ENCODE results near the gene COPS7A. TPM values are rescaled to one million over a fixed set of nuclear protein-coding genes. Genes with fewer than 3 reads are reported as not detected.
A peak's percentile ranks its signal among the peaks of the same experiment; 100 is the strongest.
"Not testable (repeated sequence)": the region's sequence is repeated elsewhere in the genome, so short reads cannot be mapped to it uniquely, and the experiment has no call there.

Gene COPS7A
- total RNA-seq, 2 donors from 2014 or later: 69.9 to 78.2 TPM

DNA sequence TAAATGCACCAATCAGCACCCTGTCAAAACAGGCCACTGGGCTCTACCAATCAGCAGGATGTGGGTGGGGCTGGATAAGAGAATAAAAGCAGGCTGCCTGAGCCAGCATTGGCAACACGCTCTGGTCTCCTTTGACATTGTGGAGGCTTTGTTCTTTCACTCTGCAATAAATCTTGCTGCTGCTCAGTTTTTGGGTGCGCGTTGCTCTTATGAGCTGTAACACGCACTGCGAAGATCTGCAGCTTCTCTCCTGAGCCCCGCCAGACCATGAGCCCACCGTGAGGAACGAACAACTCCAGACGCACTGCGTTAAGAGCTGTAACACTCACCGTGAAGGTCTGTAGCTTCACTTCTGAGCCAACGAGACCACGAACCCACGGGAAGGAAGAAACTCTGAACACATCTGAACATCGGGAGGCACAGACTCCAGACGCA lies 14.9 kb upstream of the COPS7A start:
- DNase-seq (ENCODE audit: low spot score): no peak
- TF ChIP-seq, protein P1, sequence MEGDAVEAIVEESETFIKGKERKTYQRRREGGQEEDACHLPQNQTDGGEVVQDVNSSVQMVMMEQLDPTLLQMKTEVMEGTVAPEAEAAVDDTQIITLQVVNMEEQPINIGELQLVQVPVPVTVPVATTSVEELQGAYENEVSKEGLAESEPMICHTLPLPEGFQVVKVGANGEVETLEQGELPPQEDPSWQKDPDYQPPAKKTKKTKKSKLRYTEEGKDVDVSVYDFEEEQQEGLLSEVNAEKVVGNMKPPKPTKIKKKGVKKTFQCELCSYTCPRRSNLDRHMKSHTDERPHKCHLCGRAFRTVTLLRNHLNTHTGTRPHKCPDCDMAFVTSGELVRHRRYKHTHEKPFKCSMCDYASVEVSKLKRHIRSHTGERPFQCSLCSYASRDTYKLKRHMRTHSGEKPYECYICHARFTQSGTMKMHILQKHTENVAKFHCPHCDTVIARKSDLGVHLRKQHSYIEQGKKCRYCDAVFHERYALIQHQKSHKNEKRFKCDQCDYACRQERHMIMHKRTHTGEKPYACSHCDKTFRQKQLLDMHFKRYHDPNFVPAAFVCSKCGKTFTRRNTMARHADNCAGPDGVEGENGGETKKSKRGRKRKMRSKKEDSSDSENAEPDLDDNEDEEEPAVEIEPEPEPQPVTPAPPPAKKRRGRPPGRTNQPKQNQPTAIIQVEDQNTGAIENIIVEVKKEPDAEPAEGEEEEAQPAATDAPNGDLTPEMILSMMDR (IDR thresholded peaks at IDR 0.05): no peak
- H3K27me3 ChIP-seq (replicated peaks; ENCODE audit: insufficient read depth): no peaks in the 10 kb centered on the region
- H3K36me3 ChIP-seq: no peaks in the 10 kb centered on the region
- no peak overlapping the region for H3K27ac ChIP-seq
- no peak overlapping the region for H3K4me3 ChIP-seq
- H3K4me1 ChIP-seq (ENCODE audit: control insufficient read depth in 1 of 2, low read depth in 2 of 2): no peaks in the 10 kb centered on the region
- H3K9me3 ChIP-seq: no peaks in the 10 kb centered on the region
- ATAC-seq (ENCODE audit: insufficient number of reproducible peaks, low FRiP score, low read depth): no peak

DNA sequence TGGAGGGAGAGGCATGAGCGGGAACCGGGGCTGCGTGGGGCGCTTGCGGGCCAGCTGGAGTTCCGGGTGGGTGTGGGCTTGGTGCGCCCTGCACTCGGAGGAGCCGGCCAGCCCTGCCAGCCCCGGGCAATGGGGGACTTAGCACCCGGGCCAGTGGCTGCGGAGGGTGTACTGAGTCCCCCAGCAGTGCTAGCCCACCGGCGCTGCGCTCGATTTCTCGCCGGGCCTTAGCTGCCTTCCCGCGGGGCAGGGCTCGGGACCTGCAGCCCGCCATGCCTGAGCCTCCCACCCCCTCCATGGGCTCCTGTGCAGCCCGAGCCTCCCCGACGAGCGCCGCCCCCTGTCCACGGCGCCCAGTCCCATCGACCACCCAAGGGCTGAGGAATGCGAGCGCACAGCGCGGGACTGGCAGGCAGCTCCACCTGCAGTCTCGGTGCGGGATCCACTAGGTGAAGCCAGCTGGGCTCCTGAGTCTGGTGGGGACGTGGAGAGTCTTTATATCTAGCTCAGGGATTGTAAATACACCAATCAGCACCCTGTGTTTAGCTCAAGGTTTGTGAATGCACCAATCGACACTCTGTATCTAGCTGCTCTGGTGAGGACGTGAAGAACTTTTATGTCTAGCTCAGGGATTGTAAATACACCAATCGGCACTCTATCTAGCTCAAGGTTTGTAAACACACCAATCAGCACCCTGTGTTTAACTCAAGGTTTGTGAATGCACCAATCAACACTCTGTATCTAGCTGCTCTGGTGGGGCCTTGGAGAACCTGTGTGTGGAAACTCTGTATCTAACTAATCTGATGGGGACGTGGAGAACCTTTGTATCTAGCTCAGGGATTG lies 7.6 kb upstream of the COPS7A start:
- H3K4me3 ChIP-seq; H3K27me3 ChIP-seq (replicated peaks; ENCODE audit: insufficient read depth); ATAC-seq (ENCODE audit: insufficient number of reproducible peaks, low FRiP score, low read depth): not testable (repeated sequence)

DNA sequence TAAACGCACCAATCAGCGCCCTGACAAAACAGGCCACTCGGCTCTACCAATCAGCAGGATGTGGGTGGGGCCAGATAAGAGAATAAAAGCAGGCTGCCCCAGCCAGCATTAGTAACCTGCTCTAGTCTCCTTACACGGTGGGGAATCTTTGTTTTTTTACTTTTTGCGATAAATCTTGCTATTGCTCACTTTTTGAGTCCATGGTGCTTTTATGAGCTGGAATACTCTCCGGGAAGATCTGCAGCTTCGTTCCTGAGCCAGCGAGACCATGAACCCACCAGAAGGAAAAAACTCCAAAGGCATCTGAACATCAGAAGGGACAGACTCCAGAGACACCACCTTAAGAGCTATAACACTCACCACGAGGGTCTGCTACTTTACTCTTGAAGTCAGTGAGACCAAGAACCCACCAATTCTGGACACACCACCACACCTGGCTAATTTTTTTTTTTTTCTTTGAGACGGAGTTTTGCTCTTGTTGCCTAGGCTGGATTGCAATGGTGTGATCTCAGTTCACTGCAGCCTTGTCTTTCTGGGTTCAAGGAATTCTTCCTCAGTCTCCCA lies 6.9 kb upstream of the COPS7A start:
- ATAC-seq (ENCODE audit: insufficient number of reproducible peaks, low FRiP score, low read depth) (no peak), DNase-seq (ENCODE audit: low spot score) (no peak)
- H3K36me3 ChIP-seq: no peaks in the 10 kb centered on the region
- TF ChIP-seq, protein P1 (IDR thresholded peaks at IDR 0.05): no peak
- H3K27me3 ChIP-seq (replicated peaks; ENCODE audit: insufficient read depth): no peaks in the 10 kb centered on the region
- H3K4me1 ChIP-seq (ENCODE audit: control insufficient read depth in 1 of 2, low read depth in 2 of 2): no peaks in the 10 kb centered on the region
- no peak overlapping the region for H3K27ac ChIP-seq
- H3K9me3 ChIP-seq: no peaks in the 10 kb centered on the region
- no peak overlapping the region for H3K4me3 ChIP-seq

More for the DNA sequence above, 7.6 kb upstream of the COPS7A start:
- not testable (repeated sequence) for H3K9me3 ChIP-seq; H3K4me1 ChIP-seq (ENCODE audit: control insufficient read depth in 1 of 2, low read depth in 2 of 2); H3K27ac ChIP-seq; DNase-seq (ENCODE audit: low spot score); H3K36me3 ChIP-seq

DNA sequence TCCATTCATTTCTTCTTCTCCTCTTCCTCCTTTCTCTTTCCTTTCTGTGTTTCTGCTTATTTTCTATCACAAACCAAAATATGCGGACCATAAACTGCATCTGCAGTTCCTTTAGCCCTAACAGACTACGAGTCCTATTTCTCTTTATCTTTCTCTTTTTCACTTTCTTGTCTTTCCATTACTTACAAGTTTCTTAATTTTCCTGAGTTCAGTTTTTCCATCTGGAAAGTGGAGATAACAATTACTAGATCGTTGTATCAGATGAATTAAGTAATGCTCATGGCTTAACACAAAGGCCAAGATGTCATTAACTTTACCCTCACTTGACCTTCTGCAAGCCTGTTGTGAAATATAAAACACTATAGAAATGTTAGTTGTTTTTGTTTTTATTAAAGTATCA lies 983 bp upstream of the COPS7A start:
- peaks cover 10 to 12% of the 10 kb centered on the region in 2 donors for H3K4me1 ChIP-seq (ENCODE audit: control insufficient read depth in 1 of 2, low read depth in 2 of 2)
- H3K27ac ChIP-seq: no peak overlapping the region
- TF ChIP-seq, protein P1 (IDR thresholded peaks at IDR 0.05): no peak
- no peak for ATAC-seq (ENCODE audit: insufficient number of reproducible peaks, low FRiP score, low read depth)
- H3K4me3 ChIP-seq: no peak overlapping the region
- H3K9me3 ChIP-seq: no peaks in the 10 kb centered on the region
- DNase-seq (ENCODE audit: low spot score): no peak
- no peaks in the 10 kb centered on the region for H3K27me3 ChIP-seq (replicated peaks; ENCODE audit: insufficient read depth)
- peaks cover 3% of the 10 kb centered on the region for H3K36me3 ChIP-seq

DNA sequence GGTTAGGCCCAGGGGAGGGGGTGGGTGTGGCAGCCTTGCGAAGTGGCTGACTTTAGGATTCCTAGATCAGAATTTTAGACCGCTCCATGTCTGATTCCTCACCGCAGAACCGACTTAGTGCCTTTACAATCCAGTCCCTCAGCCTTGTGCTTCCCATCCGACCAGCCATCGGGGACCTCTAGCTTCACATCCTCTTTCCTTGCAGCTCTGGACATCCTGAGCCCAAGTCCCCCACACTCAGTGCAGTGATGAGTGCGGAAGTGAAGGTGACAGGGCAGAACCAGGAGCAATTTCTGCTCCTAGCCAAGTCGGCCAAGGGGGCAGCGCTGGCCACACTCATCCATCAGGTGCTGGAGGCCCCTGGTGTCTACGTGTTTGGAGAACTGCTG lies 557 bp downstream of the COPS7A start:
- DNase-seq (ENCODE audit: low spot score): no peak
- peak; percentile 7 for ATAC-seq (ENCODE audit: insufficient number of reproducible peaks, low FRiP score, low read depth)

More for the DNA sequence above, 557 bp downstream of the COPS7A start:
- H3K4me3 ChIP-seq: peak overlapping the region; percentile 81
- H3K9me3 ChIP-seq: no peaks in the 10 kb centered on the region
- H3K36me3 ChIP-seq: peaks cover 18% of the 10 kb centered on the region
- no peaks in the 10 kb centered on the region for H3K27me3 ChIP-seq (replicated peaks; ENCODE audit: insufficient read depth)
- TF ChIP-seq, protein P1 (IDR thresholded peaks at IDR 0.05): no peak
- peaks cover 10 to 12% of the 10 kb centered on the region in 2 donors for H3K4me1 ChIP-seq (ENCODE audit: control insufficient read depth in 1 of 2, low read depth in 2 of 2)
- peak overlapping the region; percentile 76 to 84 for H3K27ac ChIP-seq
